Endothelial cell of umbilical vein (primary cell): ENCODE results near the gene XXYLT1. TPM values are rescaled to one million over a fixed set of nuclear protein-coding genes. Genes with fewer than 3 reads are reported as not detected.

Experiments used
- BruUV-seq: library from RNA; stranded (reverse); fragments of 400-500 nt; replicated peaks from 2 replicates; lab custom pipeline; 2021; lab: Mats Ljungman, UMichigan
- CTCF ChIA-PET: fragments of 300-600, 350-600 bp; sonication (Branson Sonifier 250); formaldehyde crosslinking; loops from one replicate; lab custom pipeline; 2021; ENCODE audit warnings: antibody characterized with exemption, inconsistent platforms; lab: Charles Lee
- POLR2A ChIA-PET: fragments of 300-600, 350-600 bp; sonication (Branson Sonifier 250); formaldehyde crosslinking; loops from one replicate; lab custom pipeline; 2021; ENCODE audit warnings: antibody characterized with exemption, inconsistent platforms; lab: Charles Lee
- DNase-seq: peaks from one replicate; pipeline ENCODE4 v3.0.0-alpha.2; 2011; ENCODE audit warnings: low read depth, low spot score
- FAIRE-seq: peaks from 2 replicates; lab custom pipeline; 2011; peaks lifted over from hg19 to GRCh38; lab: Jason Lieb, UNC
- H2AFZ ChIP-seq: 2 replicates; pipeline ENCODE4 v1.6.0; 2012; ENCODE audit warnings: low read depth, low read length, control low read depth, inconsistent platforms
- H3K27ac ChIP-seq: 2 replicates; pipeline ENCODE4 v1.5.1; 2011; ENCODE audit warnings: low read depth, mild to moderate bottlenecking, control low read depth, low read length, moderate library complexity; ENCODE audit not compliant: insufficient read depth
- H3K27me3 ChIP-seq, 2 experiments: 2 replicates each; pipeline versions ENCODE4 v1.6.0 to v1.6.1; 2011; ENCODE audit warnings: low read length in 2 of 2, mixed read lengths in 1 of 2; ENCODE audit not compliant: control insufficient read depth in 2 of 2, insufficient read depth in 2 of 2
- H3K36me3 ChIP-seq, 2 experiments: 2 replicates in 1 of 2; 3 replicates in 1 of 2; pipeline ENCODE4 v1.5.1; 2011; ENCODE audit warnings: low read length in 2 of 2, mild to moderate bottlenecking in 1 of 2, moderate library complexity in 1 of 2; ENCODE audit not compliant: control insufficient read depth in 2 of 2, insufficient read depth in 2 of 2; ENCODE audit errors: extremely low read depth in 1 of 2
- H3K4me1 ChIP-seq: 3 replicates; pipeline ENCODE4 v1.5.1; 2011; ENCODE audit warnings: mild to moderate bottlenecking, low read length; ENCODE audit not compliant: control insufficient read depth, insufficient read depth; ENCODE audit errors: extremely low read depth
- H3K4me2 ChIP-seq: 2 replicates; pipeline ENCODE4 v1.6.1; 2011; ENCODE audit warnings: low read length, control low read depth, mixed read lengths; ENCODE audit not compliant: insufficient read depth
- H3K4me3 ChIP-seq, 3 experiments: fragments of 200-600 bp in 1 of 3; sonication (generic), shearing (Covaris generic) in 1 of 3; replicated peaks in 1 of 3; 2 replicates each; pipeline ENCODE4 v1.5.1; 2011 to 2016; ENCODE audit warnings: control low read depth in 3 of 3, low read length in 3 of 3, mild to moderate bottlenecking in 2 of 3, inconsistent platforms in 1 of 3, low read depth in 1 of 3, moderate library complexity in 1 of 3; ENCODE audit not compliant: insufficient read depth in 1 of 3
- H3K79me2 ChIP-seq: 2 replicates; pipeline ENCODE4 v1.6.0; 2012; ENCODE audit warnings: low read length, inconsistent platforms; ENCODE audit not compliant: control insufficient read depth, insufficient read depth
- H3K9ac ChIP-seq: replicated peaks from 2 replicates; pipeline ENCODE3; 2011; ENCODE audit warnings: low read length, control low read depth; ENCODE audit not compliant: insufficient read depth; ENCODE audit errors: extremely low read depth
- H3K9me1 ChIP-seq: replicated peaks from 3 replicates; pipeline ENCODE4 v1.6.0; 2011; ENCODE audit warnings: mild to moderate bottlenecking, low read length; ENCODE audit not compliant: control insufficient read depth, insufficient read depth; ENCODE audit errors: extremely low read depth
- H3K9me3 ChIP-seq: replicated peaks from 2 replicates; pipeline ENCODE4 v1.5.1; 2012; ENCODE audit warnings: low read length, inconsistent platforms; ENCODE audit not compliant: control insufficient read depth, insufficient read depth
- H4K20me1 ChIP-seq: replicated peaks from 2 replicates; pipeline ENCODE3; 2011; ENCODE audit warnings: mild to moderate bottlenecking, low read length; ENCODE audit not compliant: control insufficient read depth, insufficient read depth; ENCODE audit errors: extremely low read depth
- EZH2 ChIP-seq: IDR thresholded peaks from 2 replicates; pipeline ENCODE4 v1.6.1; 2012; ENCODE audit warnings: borderline replicate concordance, low read depth, mild to moderate bottlenecking, moderate library complexity, low read length, inconsistent platforms; ENCODE audit not compliant: severe bottlenecking
- GATA2 ChIP-seq: IDR thresholded peaks from 2 replicates; pipeline ENCODE4 v1.7.0; 2011; ENCODE audit warnings: low read depth, mild to moderate bottlenecking, moderate library complexity, mixed read lengths, low read length; ENCODE audit not compliant: insufficient read length, insufficient read depth
- JUN ChIP-seq: IDR thresholded peaks from 2 replicates; pipeline ENCODE4 v1.6.1; 2011; ENCODE audit warnings: borderline replicate concordance, low read depth; ENCODE audit not compliant: insufficient read length, insufficient read depth
- MAX ChIP-seq: IDR thresholded peaks from 2 replicates; pipeline ENCODE4 v1.6.1; 2011; ENCODE audit not compliant: insufficient read depth, insufficient read length
- MYC ChIP-seq: IDR thresholded peaks from one replicate; pipeline ENCODE4 v1.6.1; 2011; ENCODE audit warnings: mild to moderate bottlenecking, low read depth, low read length
- POLR2AphosphoS5 ChIP-seq: IDR thresholded peaks from 2 replicates; pipeline ENCODE4 v1.6.1; 2012; ENCODE audit warnings: low read depth, mild to moderate bottlenecking, control low read depth, low read length, moderate library complexity; ENCODE audit not compliant: insufficient read depth
- dilution Hi-C: fragments of 300-500 bp; cut with MboI; formaldehyde crosslinking; loops from one replicate; pipeline ENCODE4 v1.15.0; 2019; ENCODE audit warnings: low sequenced_read_pairs; ENCODE audit not compliant: extremely low pct_ligation_motif_present
- intact Hi-C: fragments of 100-400 bp; cut with micrococcal nuclease; formaldehyde crosslinking; loops from one replicate; pipeline ENCODE4 v1.10.0; 2022
- polyA plus RNA-seq, 4 experiments: library from polyadenylated mRNA; depleted of rRNA in 3 of 4; stranded (reverse) in 3 of 4; unstranded in 1 of 4; fragments of >200 nt; gene quantifications; 2 replicates each; pipeline versions ENCODE4 v1.2.1 to v1.2.3, GENCODE V29; 2011 to 2012; ENCODE audit warnings: missing spikeins in 1 of 4
- total RNA-seq: library from RNA; stranded (reverse); gene quantifications from 2 replicates; pipeline ENCODE4 v1.2.3, GENCODE V29; 2021
- TF ChIP-seq, protein P1 (sequence below), 2 donors: IDR thresholded peaks; 1 replicate in 1 of 2; 2 replicates in 1 of 2; pipeline ENCODE4 v1.5.1; 2011; ENCODE audit warnings: low read length in 2 of 2, mild to moderate bottlenecking in 2 of 2, moderate library complexity in 2 of 2, control low read depth in 1 of 2, inconsistent platforms in 1 of 2, low read depth in 1 of 2; ENCODE audit not compliant: insufficient read depth in 1 of 2; ENCODE audit errors: extremely low read depth in 1 of 2

The XXYLT1 gene
- total and polyA plus RNA-seq, 2 donors (not counting 3 experiments of a cell fraction or from before 2014, with no cell fraction given): 54.4 to 78.1 TPM

- H3K4me3 ChIP-seq: no peak overlapping the region
- intact Hi-C loops (loop anchor here (5.0 kb wide), 1 partner anchor 233 kb away; no protein-coding TSS in a partner anchor), dilution Hi-C loops (loop anchor here (25.0 kb wide), 1 partner anchor 428 kb away; the partner anchor contains the start of gene FAM43A)
- H3K9me3 ChIP-seq: no peaks in the 10 kb centered on the region
- no peak overlapping the region for H3K4me2 ChIP-seq
- H3K36me3 ChIP-seq: peaks cover 0 to 5% of the 10 kb centered on the region in 2 experiments
- H4K20me1 ChIP-seq: no peaks in the 10 kb centered on the region
- ChIA-PET CTCF (interaction anchor here (0.6 to 3.2 kb wide), 3 partner anchors 8 to 432 kb away, joined by 3 to 13 read pairs (median 3); partner anchors contain the start of gene XXYLT1), POLR2A (no interaction called here)
- no peaks in the 10 kb centered on the region for H3K27me3 ChIP-seq
- BruUV-seq: no TSS peak
- H3K9ac ChIP-seq: no peak overlapping the region
- no peak overlapping the region for H2AFZ ChIP-seq
- peaks cover 35% of the 10 kb centered on the region for H3K4me1 ChIP-seq
- H3K27ac ChIP-seq: no peak overlapping the region
- no peak for TF ChIP-seq JUN
- TF ChIP-seq POLR2AphosphoS5: no peak
- TF ChIP-seq GATA2: no peak
- no peak for TF ChIP-seq MYC
- no peak for TF ChIP-seq EZH2
- TF ChIP-seq MAX: no peak
- TF ChIP-seq, protein P1, sequence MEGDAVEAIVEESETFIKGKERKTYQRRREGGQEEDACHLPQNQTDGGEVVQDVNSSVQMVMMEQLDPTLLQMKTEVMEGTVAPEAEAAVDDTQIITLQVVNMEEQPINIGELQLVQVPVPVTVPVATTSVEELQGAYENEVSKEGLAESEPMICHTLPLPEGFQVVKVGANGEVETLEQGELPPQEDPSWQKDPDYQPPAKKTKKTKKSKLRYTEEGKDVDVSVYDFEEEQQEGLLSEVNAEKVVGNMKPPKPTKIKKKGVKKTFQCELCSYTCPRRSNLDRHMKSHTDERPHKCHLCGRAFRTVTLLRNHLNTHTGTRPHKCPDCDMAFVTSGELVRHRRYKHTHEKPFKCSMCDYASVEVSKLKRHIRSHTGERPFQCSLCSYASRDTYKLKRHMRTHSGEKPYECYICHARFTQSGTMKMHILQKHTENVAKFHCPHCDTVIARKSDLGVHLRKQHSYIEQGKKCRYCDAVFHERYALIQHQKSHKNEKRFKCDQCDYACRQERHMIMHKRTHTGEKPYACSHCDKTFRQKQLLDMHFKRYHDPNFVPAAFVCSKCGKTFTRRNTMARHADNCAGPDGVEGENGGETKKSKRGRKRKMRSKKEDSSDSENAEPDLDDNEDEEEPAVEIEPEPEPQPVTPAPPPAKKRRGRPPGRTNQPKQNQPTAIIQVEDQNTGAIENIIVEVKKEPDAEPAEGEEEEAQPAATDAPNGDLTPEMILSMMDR (IDR thresholded peaks at IDR 0.05; ENCODE audit: extremely low read depth in 1 of 2, insufficient read depth in 1 of 2, low read depth in 1 of 2, low read length in 2 of 2): no peak
- H3K9me1 ChIP-seq: no peaks in the 10 kb centered on the region
- FAIRE-seq (no peak), DNase-seq (no peak)
- H3K79me2 ChIP-seq: no peaks in the 10 kb centered on the region
These were observed 156.0 kb downstream of the XXYLT1 start for GRCh38 chr3:195114786-195115599.
